K562 (cell line): Measurements from ENCODE around the gene XPO4. TPM values are rescaled to one million over a fixed set of nuclear protein-coding genes. Genes with fewer than 3 reads are reported as not detected.

Experiments
- ATAC-seq: fragments of 200-7000 bp; cut with Tn5 transposase; 3 replicates; pipeline ENCODE4 v1.9.1; 2020; ENCODE audit warnings: moderate library complexity
- BruUV-seq: library from RNA; stranded (reverse); fragments of 400-500 nt; replicated peaks from 2 replicates; lab custom pipeline; 2021; lab: Mats Ljungman, UMichigan
- CTCF ChIA-PET: fragments of 300-600 bp; formaldehyde crosslinking; extraction: SDS; loops from one replicate; lab custom pipeline; 2021; ENCODE audit warnings: low intra/inter-chr PET ratio; lab: Yijun Ruan, JAX
- POLR2A ChIA-PET: fragments of 300-600, 350-650 bp; sonication (Branson Sonifier 250); formaldehyde crosslinking; extraction: SDS; loops from one replicate; lab custom pipeline; 2021; ENCODE audit warnings: antibody characterized with exemption, inconsistent platforms; lab: Yijun Ruan, JAX
- DNase-seq, 4 experiments: peaks; one replicate each; pipeline versions ENCODE4 v3.0.0 to v3.0.0-alpha.2; 2011 to 2018; ENCODE audit warnings: low spot score in 3 of 4, mixed read lengths in 3 of 4; ENCODE audit errors: extremely low read depth in 1 of 4
- FAIRE-seq: peaks from 2 replicates; lab custom pipeline; 2011; peaks lifted over from hg19 to GRCh38; lab: Jason Lieb, UNC
- H2AFZ ChIP-seq: 2 replicates; pipeline ENCODE4 v1.6.0; 2011; ENCODE audit warnings: low read depth, low read length, control low read depth, inconsistent platforms
- H3K27ac ChIP-seq: fragments of 200-600 bp; 3 replicates; pipeline ENCODE4 v1.8.0; 2011; ENCODE audit warnings: low read depth, mild to moderate bottlenecking, control low read depth, inconsistent platforms, low read length, moderate library complexity, mixed read lengths; ENCODE audit errors: extremely low read depth
- H3K27me3 ChIP-seq, 2 experiments: fragments of 300-600 bp in 1 of 2; 2 replicates in 1 of 2; 3 replicates in 1 of 2; pipeline versions ENCODE4 v1.6.0 to v1.8.0; 2011; ENCODE audit warnings: inconsistent platforms in 2 of 2, low read length in 2 of 2, mild to moderate bottlenecking in 1 of 2, mixed read lengths in 1 of 2, moderate library complexity in 1 of 2; ENCODE audit not compliant: control insufficient read depth in 2 of 2, insufficient read depth in 2 of 2
- H3K36me3 ChIP-seq: fragments of 300-600 bp; 3 replicates; pipeline ENCODE4 v1.8.0; 2011; ENCODE audit warnings: mild to moderate bottlenecking, low read length, inconsistent platforms; ENCODE audit not compliant: control insufficient read depth, insufficient read depth
- H3K4me1 ChIP-seq, 2 experiments: fragments of 200-600 bp in 1 of 2; replicated peaks in 1 of 2; 2 replicates in 1 of 2; 3 replicates in 1 of 2; pipeline versions ENCODE4 v1.5.1 to v1.8.0; 2011; ENCODE audit warnings: inconsistent platforms in 2 of 2, low read length in 2 of 2, mild to moderate bottlenecking in 1 of 2, mixed read lengths in 1 of 2, moderate library complexity in 1 of 2; ENCODE audit not compliant: control insufficient read depth in 2 of 2, insufficient read depth in 2 of 2
- H3K4me2 ChIP-seq: 2 replicates; pipeline ENCODE4 v1.6.1; 2011; ENCODE audit warnings: low read length, control low read depth, inconsistent platforms, mixed read lengths; ENCODE audit not compliant: insufficient read depth
- H3K4me3 ChIP-seq: fragments of 200-600 bp; sonication (generic), shearing (Covaris generic); 2 replicates; pipeline ENCODE4 v1.5.1; 2016; ENCODE audit warnings: control low read depth, inconsistent platforms
- H3K79me2 ChIP-seq: fragments of 200-600 bp; 3 replicates; pipeline ENCODE4 v1.8.0; 2011; ENCODE audit warnings: low read length, inconsistent platforms; ENCODE audit not compliant: control insufficient read depth, insufficient read depth
- H3K9ac ChIP-seq, 2 experiments: 2 replicates each; pipeline versions ENCODE4 v1.6.0 to v1.6.1; 2011; ENCODE audit warnings: low read depth in 2 of 2, low read length in 2 of 2, control low read depth in 1 of 2, inconsistent platforms in 1 of 2, mild to moderate bottlenecking in 1 of 2, mixed read lengths in 1 of 2; ENCODE audit not compliant: insufficient read depth in 1 of 2
- H3K9me1 ChIP-seq: one replicate; pipeline ENCODE4 v1.6.0; 2011; ENCODE audit warnings: inconsistent platforms, mild to moderate bottlenecking, low read length, moderate library complexity; ENCODE audit not compliant: control insufficient read depth, insufficient read depth
- H3K9me3 ChIP-seq: replicated peaks from 2 replicates; pipeline ENCODE4 v1.5.1; 2011; ENCODE audit warnings: low read depth, low read length, inconsistent platforms; ENCODE audit not compliant: control insufficient read depth, insufficient read depth
- H4K20me1 ChIP-seq: replicated peaks from 2 replicates; pipeline ENCODE4 v1.6.1; 2011; ENCODE audit warnings: low read length, inconsistent platforms, mixed read lengths; ENCODE audit not compliant: control insufficient read depth, insufficient read depth
- ARID2 ChIP-seq: fragments of 450-650 bp; IDR thresholded peaks from 2 replicates; pipeline ENCODE4 v1.6.1; 2017; ENCODE audit warnings: antibody characterized with exemption, mild to moderate bottlenecking
- ASH1L ChIP-seq: fragments of 450-650 bp; IDR thresholded peaks from 2 replicates; pipeline ENCODE4 v1.6.1; 2018; ENCODE audit warnings: borderline replicate concordance, mild to moderate bottlenecking, low read depth; ENCODE audit not compliant: partially characterized antibody
- BRCA1 ChIP-seq, 2 experiments: fragments of 450-650 bp in 1 of 2; sonication (generic) in 1 of 2; formaldehyde crosslinking in 1 of 2; IDR thresholded peaks; 2 replicates each; pipeline versions ENCODE4 v1.5.0 to v1.6.1; 2017 to 2020; ENCODE audit warnings: mild to moderate bottlenecking in 1 of 2, missing genetic modification reagents in 1 of 2
- CBFB ChIP-seq: sonication (generic); formaldehyde crosslinking; IDR thresholded peaks from 2 replicates; pipeline ENCODE4 v1.4.0; 2020; ENCODE audit warnings: mild to moderate bottlenecking, missing genetic modification reagents
- FOXK2 ChIP-seq, 2 experiments: fragments of 450-650 bp; IDR thresholded peaks in 1 of 2; conservative IDR thresholded peaks in 1 of 2; 2 replicates each; pipeline ENCODE4 v1.6.1; 2016; ENCODE audit warnings: low read depth in 2 of 2, mild to moderate bottlenecking in 1 of 2
- HMG20A ChIP-seq: fragments of 450-650 bp; formaldehyde crosslinking; conservative IDR thresholded peaks from 2 replicates; pipeline ENCODE4 v1.4.0; 2020; ENCODE audit warnings: mild to moderate bottlenecking, mixed read lengths
- L3MBTL2 ChIP-seq: fragments of 450-650 bp; IDR thresholded peaks from 2 replicates; pipeline ENCODE4 v1.6.1; 2016; ENCODE audit warnings: mild to moderate bottlenecking, moderate library complexity
- MECOM ChIP-seq: fragments of 250-450 bp; sonication (Bioruptor Pico); IDR thresholded peaks from 2 replicates; pipeline ENCODE4 v1.8.0; 2022; ENCODE audit warnings: inconsistent platforms
- NCOA4 ChIP-seq: fragments of 450-650 bp; IDR thresholded peaks from 2 replicates; pipeline ENCODE4 v1.6.1; 2018; ENCODE audit warnings: mild to moderate bottlenecking; ENCODE audit not compliant: partially characterized antibody
- XRCC4 ChIP-seq: IDR thresholded peaks from one replicate; pipeline ENCODE4 v1.6.1; 2011; ENCODE audit not compliant: insufficient read depth, insufficient read length; ENCODE audit errors: extremely low read depth
- ZNF175 ChIP-seq: fragments of 200-800 bp; sonication (Bioruptor generic); IDR thresholded peaks from 2 replicates; pipeline ENCODE4 v1.6.1; 2016; ENCODE audit warnings: low read depth, mild to moderate bottlenecking, missing genetic modification characterization, missing compliant biosample characterization
- ZNF253 ChIP-seq: fragments of 250-450 bp; sonication (Bioruptor Pico); conservative IDR thresholded peaks from 2 replicates; pipeline ENCODE4 v1.6.1; 2021; ENCODE audit warnings: mild to moderate bottlenecking
- ZNF3 ChIP-seq: fragments of 250-450 bp; sonication (Bioruptor Pico); IDR thresholded peaks from 2 replicates; pipeline ENCODE4 v1.5.0; 2021; ENCODE audit warnings: mild to moderate bottlenecking, moderate library complexity
- ZNF75A ChIP-seq: fragments of 450-650 bp; formaldehyde crosslinking; IDR thresholded peaks from 2 replicates; pipeline ENCODE4 v1.4.0; 2020; ENCODE audit warnings: mild to moderate bottlenecking
- WGBS: fragments of 100-300 bp; shearing (Covaris generic); methylation state at CpG from one replicate; pipeline ENCODE4 v1.1.6; 2016; ENCODE audit warnings: low coverage, mixed read lengths; ENCODE audit not compliant: insufficient coverage; ENCODE audit errors: missing lambda C conversion rate; 5-methylcytosine and 5-hydroxymethylcytosine counted together
- in situ Hi-C: fragments of 300-500 bp; cut with MboI; formaldehyde crosslinking; loops from 4 replicates; pipeline ENCODE4 v1.15.0; 2018; ENCODE audit warnings: inconsistent platforms, mixed read lengths
- intact Hi-C: fragments of 100-400 bp; cut with micrococcal nuclease; formaldehyde crosslinking; loops from 2 replicates; pipeline ENCODE4 v1.14.2; 2022
- polyA plus RNA-seq, 8 experiments: library from polyadenylated mRNA; depleted of rRNA in 4 of 8; stranded (reverse) in 5 of 8; unstranded in 3 of 8; fragments of >200 nt; fragmentation: Nextera tagmentation in 2 of 8; fragmentation: Illumina TruSeq in 1 of 8; extraction: Ambion mirVana in 2 of 8; extraction: Trizol in 1 of 8; gene quantifications; 2 replicates each; pipeline versions ENCODE4 v1.2.1 to v1.2.3, GENCODE V29; 2011 to 2014; ENCODE audit warnings: inconsistent platforms in 1 of 8, missing spikeins in 1 of 8
- total RNA-seq, 7 experiments: library from RNA; depleted of rRNA in 6 of 7; stranded (reverse); fragments of >200 nt in 6 of 7; fragmentation: Illumina TruSeq in 2 of 7; extraction: Trizol in 2 of 7; gene quantifications; 2 replicates each; pipeline versions ENCODE4 v1.2.1 to v1.2.3, GENCODE V29; 2011 to 2021; ENCODE audit warnings: low replicate concordance in 1 of 7
- TF ChIP-seq, protein P1 (sequence below): fragments of 250-450 bp; sonication (Bioruptor Pico); IDR thresholded peaks from 2 replicates; pipeline ENCODE4 v1.5.0; 2020; ENCODE audit warnings: mild to moderate bottlenecking
- TF ChIP-seq, protein P2 (sequence below): sonication (generic); formaldehyde crosslinking; IDR thresholded peaks from 2 replicates; pipeline ENCODE4 v1.8.1; 2023; ENCODE audit warnings: mild to moderate bottlenecking, missing genetic modification reagents, moderate library complexity

Gene XPO4
- total and polyA plus RNA-seq, 9 of the 15 experiments (the other 6 are each of a cell fraction or from before 2014, with no cell fraction given), result 5.5 to 25.1 (median 17.5) TPM

DNA sequence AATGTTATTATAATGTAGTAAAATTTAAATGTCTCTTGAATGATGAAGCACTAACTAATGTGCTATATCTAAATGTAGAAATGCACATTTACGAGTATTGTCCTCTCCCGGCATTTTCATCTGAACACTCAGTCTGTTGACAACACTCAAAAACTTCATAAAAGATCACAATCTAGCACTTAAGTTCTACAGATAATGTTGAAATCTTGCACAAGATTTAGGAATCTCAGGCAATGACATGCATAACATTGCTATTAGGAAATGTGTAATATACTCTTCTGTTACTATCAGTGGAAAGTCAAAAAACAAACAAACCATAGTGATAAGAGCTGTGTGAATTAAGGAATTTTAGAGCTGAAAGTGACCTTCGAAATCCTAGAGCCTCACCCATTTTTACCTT, 37.5 kb upstream of the XPO4 start:
- intact Hi-C loops, result loop anchor here (10.0 kb wide), 1 partner anchor 85 kb away; no protein-coding TSS in a partner anchor
- Histone ChIP-seq H4K20me1 (no peaks in the 10 kb centered on the region), H3K4me3 (no peak overlapping the region), H3K27me3 (peaks cover 2 to 17% of the 10 kb centered on the region in 2 experiments; a peak in 4 of 5 replicates), H3K9me1 (no peaks in the 10 kb centered on the region), H3K4me2 (no peak overlapping the region), H3K9me3 (no peaks in the 10 kb centered on the region), H3K9ac (no peak overlapping the region), H3K4me1 (no peaks in the 10 kb centered on the region; a peak in 1 of 5 replicates), H3K27ac (no peak overlapping the region), H3K36me3 (no peaks in the 10 kb centered on the region), H3K79me2 (no peaks in the 10 kb centered on the region), H2AFZ (no peak overlapping the region)
- ATAC-seq, result no peak
- in situ Hi-C loops, result loop anchor here (10.0 kb wide), 2 partner anchors 165 to 545 kb away; no protein-coding TSS in a partner anchor
- FAIRE-seq, result no peak
- 0% methylated on average over 3 of the region's 3 CpGs for WGBS
- DNase-seq, result no peak
- TF ChIP-seq ZNF175 (CRISPR knock-in tag), result no peak
- TF ChIP-seq XRCC4, result no peak
- no peak for TF ChIP-seq ASH1L
- TF ChIP-seq BRCA1 (IDR thresholded peaks at IDR 0.05), result no peak
- TF ChIP-seq BRCA1 (CRISPR knock-in tag; IDR thresholded peaks at IDR 0.05), result no peak
- no peak for TF ChIP-seq ZNF253 (CRISPR knock-in tag)
- TF ChIP-seq CBFB, result no peak
- no peak for TF ChIP-seq MECOM (CRISPR knock-in tag)
- no peak for TF ChIP-seq ZNF3 (CRISPR knock-in tag)
- no peak for TF ChIP-seq FOXK2 (conservative IDR thresholded peaks at IDR 0.05 in 1 of 2, IDR thresholded peaks at IDR 0.05 in 1 of 2; ENCODE audit: low read depth in 2 of 2)
- no peak for TF ChIP-seq HMG20A (CRISPR knock-in tag)
- TF ChIP-seq ZNF75A, result no peak
- no peak for TF ChIP-seq L3MBTL2
- TF ChIP-seq, protein P1, sequence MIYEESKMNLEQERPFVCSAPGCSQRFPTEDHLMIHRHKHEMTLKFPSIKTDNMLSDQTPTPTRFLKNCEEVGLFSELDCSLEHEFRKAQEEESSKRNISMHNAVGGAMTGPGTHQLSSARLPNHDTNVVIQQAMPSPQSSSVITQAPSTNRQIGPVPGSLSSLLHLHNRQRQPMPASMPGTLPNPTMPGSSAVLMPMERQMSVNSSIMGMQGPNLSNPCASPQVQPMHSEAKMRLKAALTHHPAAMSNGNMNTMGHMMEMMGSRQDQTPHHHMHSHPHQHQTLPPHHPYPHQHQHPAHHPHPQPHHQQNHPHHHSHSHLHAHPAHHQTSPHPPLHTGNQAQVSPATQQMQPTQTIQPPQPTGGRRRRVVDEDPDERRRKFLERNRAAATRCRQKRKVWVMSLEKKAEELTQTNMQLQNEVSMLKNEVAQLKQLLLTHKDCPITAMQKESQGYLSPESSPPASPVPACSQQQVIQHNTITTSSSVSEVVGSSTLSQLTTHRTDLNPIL (CRISPR knock-in tag), result no peak
- TF ChIP-seq, protein P2, sequence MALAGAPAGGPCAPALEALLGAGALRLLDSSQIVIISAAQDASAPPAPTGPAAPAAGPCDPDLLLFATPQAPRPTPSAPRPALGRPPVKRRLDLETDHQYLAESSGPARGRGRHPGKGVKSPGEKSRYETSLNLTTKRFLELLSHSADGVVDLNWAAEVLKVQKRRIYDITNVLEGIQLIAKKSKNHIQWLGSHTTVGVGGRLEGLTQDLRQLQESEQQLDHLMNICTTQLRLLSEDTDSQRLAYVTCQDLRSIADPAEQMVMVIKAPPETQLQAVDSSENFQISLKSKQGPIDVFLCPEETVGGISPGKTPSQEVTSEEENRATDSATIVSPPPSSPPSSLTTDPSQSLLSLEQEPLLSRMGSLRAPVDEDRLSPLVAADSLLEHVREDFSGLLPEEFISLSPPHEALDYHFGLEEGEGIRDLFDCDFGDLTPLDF, result no peak
- TF ChIP-seq NCOA4, result no peak
- TF ChIP-seq ARID2, result no peak
- BruUV-seq, result no TSS peak
- CTCF ChIA-PET, result interaction anchor here (0.6 kb wide), 1 partner anchor 538 kb away, joined by 3 read pairs; no protein-coding TSS in a partner anchor
- POLR2A ChIA-PET, result interaction anchor here (0.6 kb wide), 1 partner anchor 666 kb away, joined by 3 read pairs; no protein-coding TSS in a partner anchor
